H1 (cell line): ENCODE data around the gene ATOH1. TPM values are rescaled to one million over a fixed set of nuclear protein-coding genes. Genes with fewer than 3 reads are reported as not detected.

Experiments
- CTCF ChIA-PET: fragments of 300-600 bp; sonication (Branson Sonifier 250); formaldehyde crosslinking; loops from one replicate; lab custom pipeline; 2021; ENCODE audit not compliant: partially characterized antibody; lab: Charles Lee
- POLR2A ChIA-PET: fragments of 300-600 bp; sonication (Branson Sonifier 250); formaldehyde crosslinking; loops from one replicate; lab custom pipeline; 2021; ENCODE audit warnings: inconsistent platforms; ENCODE audit not compliant: partially characterized antibody; lab: Charles Lee
- DNase-seq, 2 experiments: peaks; one replicate each; pipeline versions ENCODE4 v3.0.0 to v3.0.0-alpha.2; 2010 to 2022; ENCODE audit warnings: low spot score in 2 of 2, low read depth in 1 of 2, mixed read lengths in 1 of 2
- FAIRE-seq: peaks from 2 replicates; lab custom pipeline; 2011; peaks lifted over from hg19 to GRCh38; lab: Jason Lieb, UNC
- H2AFZ ChIP-seq: 2 replicates; pipeline ENCODE4 v1.8.1; 2012; ENCODE audit warnings: low read length, inconsistent platforms
- H2AK5ac ChIP-seq: 2 replicates; pipeline ENCODE4 v1.6.1; 2013; ENCODE audit warnings: low read depth, low read length
- H2BK120ac ChIP-seq: replicated peaks from 2 replicates; pipeline ENCODE3; 2013; ENCODE audit warnings: low read depth, low read length, inconsistent platforms
- H2BK12ac ChIP-seq: 2 replicates; pipeline ENCODE4 v1.6.1; 2013; ENCODE audit warnings: low read depth, low read length
- H2BK15ac ChIP-seq: 2 replicates; pipeline ENCODE4 v1.6.1; 2013; ENCODE audit warnings: low read length
- H2BK20ac ChIP-seq: 2 replicates; pipeline ENCODE4 v1.6.1; 2013; ENCODE audit warnings: low read length
- H2BK5ac ChIP-seq: 2 replicates; pipeline ENCODE4 v1.6.1; 2013; ENCODE audit warnings: low read depth, low read length
- H3K14ac ChIP-seq: 2 replicates; pipeline ENCODE4 v1.6.1; 2013; ENCODE audit warnings: inconsistent platforms; ENCODE audit not compliant: insufficient read length
- H3K18ac ChIP-seq: 2 replicates; pipeline ENCODE4 v1.6.1; 2013; ENCODE audit warnings: low read length; ENCODE audit errors: extremely low read depth
- H3K23ac ChIP-seq: 2 replicates; pipeline ENCODE4 v1.6.1; 2013; ENCODE audit warnings: inconsistent platforms; ENCODE audit not compliant: insufficient read length
- H3K23me2 ChIP-seq: 2 replicates; pipeline ENCODE4 v1.6.1; 2013; ENCODE audit warnings: low read depth, low read length
- H3K27ac ChIP-seq: 2 replicates; pipeline ENCODE4 v1.6.1; 2011; ENCODE audit warnings: low read depth, low read length, inconsistent platforms
- H3K27me3 ChIP-seq, 4 experiments: replicated peaks in 1 of 4; 1 replicate in 1 of 4; 2 replicates in 3 of 4; pipeline versions ENCODE4 v1.6.1 to v1.8.1; 2011 to 2013; ENCODE audit warnings: low read length in 3 of 4, mild to moderate bottlenecking in 3 of 4, inconsistent platforms in 2 of 4, mixed read lengths in 2 of 4, moderate library complexity in 1 of 4; ENCODE audit not compliant: control insufficient read depth in 3 of 4, insufficient read depth in 3 of 4; ENCODE audit errors: extremely low read depth in 1 of 4
- H3K36me3 ChIP-seq, 4 experiments: 2 replicates each; pipeline versions ENCODE4 v1.6.1 to v1.8.1; 2011 to 2013; ENCODE audit warnings: mild to moderate bottlenecking in 4 of 4, low read length in 3 of 4, moderate library complexity in 2 of 4, control low read depth in 1 of 4, inconsistent platforms in 1 of 4; ENCODE audit not compliant: insufficient read depth in 4 of 4, control insufficient read depth in 2 of 4
- H3K4ac ChIP-seq: replicated peaks from 2 replicates; pipeline ENCODE3; 2013; ENCODE audit warnings: low read length, low read depth, mixed read lengths, inconsistent platforms; ENCODE audit not compliant: insufficient read length
- H3K4me1 ChIP-seq, 4 experiments: replicated peaks in 1 of 4; 1 replicate in 1 of 4; 2 replicates in 3 of 4; pipeline versions ENCODE4 v1.6.1 to v1.8.1; 2011 to 2013; ENCODE audit warnings: low read length in 3 of 4, inconsistent platforms in 2 of 4, mixed read lengths in 1 of 4; ENCODE audit not compliant: insufficient read depth in 4 of 4, control insufficient read depth in 3 of 4
- H3K4me2 ChIP-seq, 2 experiments: 2 replicates each; pipeline versions ENCODE4 v1.6.1 to v1.8.1; 2011 to 2013; ENCODE audit warnings: low read depth in 2 of 2, low read length in 2 of 2, control low read depth in 1 of 2, inconsistent platforms in 1 of 2, mild to moderate bottlenecking in 1 of 2; ENCODE audit not compliant: insufficient read depth in 1 of 2
- H3K4me3 ChIP-seq, 4 experiments: fragments of 200-600, 300-600 bp in 1 of 4; sonication (generic), shearing (Covaris generic), sonication (Bioruptor Twin) in 1 of 4; 2 replicates each; pipeline versions ENCODE4 v1.5.1 to v1.8.1; 2011 to 2016; ENCODE audit warnings: low read length in 4 of 4, low read depth in 3 of 4, control low read depth in 2 of 4, inconsistent platforms in 2 of 4, mild to moderate bottlenecking in 2 of 4, mixed read lengths in 1 of 4, moderate library complexity in 1 of 4; ENCODE audit not compliant: insufficient read depth in 2 of 4; ENCODE audit errors: extremely low read depth in 1 of 4
- H3K56ac ChIP-seq: replicated peaks from 2 replicates; pipeline ENCODE3; 2013; ENCODE audit warnings: low read depth, mild to moderate bottlenecking, mixed read lengths, low read length, inconsistent platforms; ENCODE audit not compliant: insufficient read length
- H3K79me1 ChIP-seq: 2 replicates; pipeline ENCODE4 v1.6.1; 2013; ENCODE audit warnings: low read depth, low read length, control low read depth
- H3K79me2 ChIP-seq, 2 experiments: 2 replicates each; pipeline versions ENCODE4 v1.6.1 to v1.8.1; 2012 to 2013; ENCODE audit warnings: low read length in 2 of 2, mild to moderate bottlenecking in 2 of 2, inconsistent platforms in 1 of 2; ENCODE audit not compliant: insufficient read depth in 2 of 2, control insufficient read depth in 1 of 2
- H3K9ac ChIP-seq, 4 experiments: replicated peaks in 1 of 4; 1 replicate in 1 of 4; 2 replicates in 3 of 4; pipeline versions ENCODE4 v1.6.1 to v1.8.1; 2011 to 2013; ENCODE audit warnings: low read depth in 3 of 4, low read length in 3 of 4, control low read depth in 2 of 4, mild to moderate bottlenecking in 2 of 4, moderate library complexity in 2 of 4, inconsistent platforms in 1 of 4; ENCODE audit errors: extremely low read depth in 1 of 4
- H3K9me3 ChIP-seq, 2 experiments: 2 replicates each; pipeline versions ENCODE4 v1.6.1 to v1.8.1; 2012 to 2013; ENCODE audit warnings: mild to moderate bottlenecking in 2 of 2, moderate library complexity in 2 of 2, control low read depth in 1 of 2, inconsistent platforms in 1 of 2, low read depth in 1 of 2, low read length in 1 of 2, mixed read lengths in 1 of 2; ENCODE audit not compliant: insufficient read depth in 2 of 2
- H4K20me1 ChIP-seq, 2 experiments: replicated peaks in 1 of 2; 2 replicates each; pipeline versions ENCODE3 to v1.8.1; 2011 to 2013; ENCODE audit warnings: inconsistent platforms in 2 of 2, low read length in 2 of 2, mild to moderate bottlenecking in 1 of 2; ENCODE audit not compliant: insufficient read depth in 2 of 2, control insufficient read depth in 1 of 2
- H4K5ac ChIP-seq: 2 replicates; pipeline ENCODE4 v1.6.1; 2013; ENCODE audit warnings: low read length, low read depth, mixed read lengths, inconsistent platforms; ENCODE audit not compliant: insufficient read length
- H4K8ac ChIP-seq: 2 replicates; pipeline ENCODE4 v1.8.0; 2013; ENCODE audit warnings: mild to moderate bottlenecking, moderate library complexity, low read length, inconsistent platforms; ENCODE audit not compliant: insufficient read depth; ENCODE audit errors: extremely low read depth
- H4K91ac ChIP-seq: replicated peaks from 2 replicates; pipeline ENCODE3; 2013; ENCODE audit warnings: low read length, mixed read lengths, inconsistent platforms; ENCODE audit not compliant: insufficient read length
- EGR1 ChIP-seq: IDR thresholded peaks from 2 replicates; pipeline ENCODE4 v1.6.1; 2011; ENCODE audit warnings: low read depth, low read length, borderline replicate concordance
- HDAC2 ChIP-seq, 2 experiments: fragments of 300-600 bp in 1 of 2; sonication (generic) in 1 of 2; IDR thresholded peaks; 2 replicates each; pipeline ENCODE4 v1.6.1; 2011 to 2012; ENCODE audit warnings: low read depth in 2 of 2, low read length in 2 of 2, mild to moderate bottlenecking in 2 of 2, moderate library complexity in 2 of 2, borderline replicate concordance in 1 of 2, inconsistent platforms in 1 of 2
- WGBS, 2 experiments: shearing (Covaris generic) in 1 of 2; methylation state at CpG; one replicate each; pipeline versions ENCODE4 v1.1.6 to v1.1.7; 2013 to 2015; ENCODE audit warnings: low lambda C conversion rate in 2 of 2, mixed read lengths in 2 of 2, inconsistent platforms in 1 of 2, low coverage in 1 of 2, missing lambda C conversion rate in 1 of 2; ENCODE audit not compliant: insufficient replicate concordance in 2 of 2, insufficient coverage in 1 of 2, insufficient read length in 1 of 2; ENCODE audit errors: extremely low coverage in 1 of 2, missing lambda C conversion rate in 1 of 2; 5-methylcytosine and 5-hydroxymethylcytosine counted together
- polyA plus RNA-seq, 7 experiments: library from polyadenylated mRNA; depleted of rRNA in 3 of 7; stranded (reverse) in 5 of 7; unstranded in 2 of 7; fragments of >200 nt in 5 of 7; fragments of 200-250 nt in 2 of 7; gene quantifications; 1 replicate in 5 of 7; 2 replicates in 1 of 7; 4 replicates in 1 of 7; pipeline versions ENCODE4 v1.2.1 to v1.2.3, GENCODE V29; 2011 to 2013; ENCODE audit warnings: missing spikeins in 2 of 7, mixed read lengths in 2 of 7
- total RNA-seq: library from RNA; stranded (reverse); fragmentation: NEBNext Ultra II Directional; extraction: Animal tissue kit (Norgen Biotek cat#: 25700); gene quantifications from 2 replicates; pipeline ENCODE4 v1.2.1, GENCODE V29; 2021

ATOH1 gene
- total and polyA plus RNA-seq, 2 of the 8 experiments (the other 6 are each of a cell fraction or from before 2014, with no cell fraction given), result 0.12 to 0.76 TPM

DNA sequence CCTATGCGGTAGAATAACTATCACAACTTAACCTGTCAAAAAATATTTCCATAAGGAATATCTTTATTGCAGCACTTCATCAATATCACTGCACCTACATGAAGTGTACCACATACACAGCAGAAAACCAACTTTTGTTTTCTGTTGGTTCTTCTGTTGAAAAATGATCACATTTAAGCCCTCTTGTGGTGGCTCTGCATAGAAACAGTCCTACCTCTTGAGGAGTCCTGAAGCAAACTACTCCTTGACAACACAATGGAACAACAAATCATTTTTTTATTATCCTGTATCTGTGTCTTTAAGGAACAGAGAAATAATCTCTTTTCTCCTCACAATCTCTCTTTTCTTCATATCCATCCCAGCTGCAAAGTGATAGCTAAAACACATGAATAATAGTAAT lies 39.8 kb upstream of the ATOH1 start:
- Histone ChIP-seq H4K20me1 (no peaks in the 10 kb centered on the region), H3K79me2 (no peaks in the 10 kb centered on the region), H3K4ac (no peak overlapping the region), H3K14ac (no peak overlapping the region), H4K5ac (no peak overlapping the region), H3K23me2 (no peaks in the 10 kb centered on the region), H3K9ac (no peak overlapping the region), H3K4me1 (peaks cover 0 to 9% (median 4%) of the 10 kb centered on the region in 4 experiments; a peak in 5 of 7 replicates), H2BK120ac (no peak overlapping the region), H3K79me1 (no peaks in the 10 kb centered on the region), H4K91ac (no peak overlapping the region), H2AFZ (no peak overlapping the region), H2BK5ac (no peak overlapping the region), H3K4me3 (no peak overlapping the region), H3K56ac (no peak overlapping the region), H3K9me3 (no peaks in the 10 kb centered on the region), H2BK20ac (no peak overlapping the region), H3K23ac (no peak overlapping the region), H3K18ac (no peak overlapping the region), H3K4me2 (no peak overlapping the region), H3K36me3 (no peaks in the 10 kb centered on the region), H4K8ac (no peak overlapping the region), H2BK12ac (no peak overlapping the region), H2AK5ac (no peak overlapping the region), H2BK15ac (no peak overlapping the region), H3K27ac (no peak overlapping the region), H3K27me3 (no peaks in the 10 kb centered on the region)
- peak; percentile 55 for FAIRE-seq
- WGBS, 2 experiments, result 100% methylated on average over 1 of the region's 1 CpG; no CpG with 5 or more reads in 1 of the 2 experiments
- ChIA-PET CTCF (interaction anchor here (0.7 to 2.1 kb wide), 10 partner anchors 9 to 669 kb away, joined by 3 to 12 read pairs (median 4); no protein-coding TSS in a partner anchor), POLR2A (no interaction called here)
- DNase-seq, result no peak
- TF ChIP-seq EGR1 (no peak), HDAC2 (IDR thresholded peaks at IDR 0.05; ENCODE audit: borderline replicate concordance in 1 of 2, low read depth in 2 of 2, low read length in 2 of 2) (no peak)
